D721Med (cell line): ENCODE results near the gene TRABD2A.

ENCODE experiments used
- DNase-seq: peaks from one replicate; pipeline ENCODE4 v3.0.0; 2011; ENCODE audit warnings: low spot score; ENCODE audit not compliant: insufficient read length
- FAIRE-seq: peaks from 2 replicates; lab custom pipeline; 2011; peaks lifted over from hg19 to GRCh38; lab: Jason Lieb, UNC
- TF ChIP-seq, protein P1 (sequence below): IDR thresholded peaks from 2 replicates; pipeline ENCODE4 v1.5.1; 2012; ENCODE audit warnings: mild to moderate bottlenecking, control low read depth; ENCODE audit not compliant: insufficient read depth; ENCODE audit errors: missing control alignments

The TRABD2A gene, protein sequence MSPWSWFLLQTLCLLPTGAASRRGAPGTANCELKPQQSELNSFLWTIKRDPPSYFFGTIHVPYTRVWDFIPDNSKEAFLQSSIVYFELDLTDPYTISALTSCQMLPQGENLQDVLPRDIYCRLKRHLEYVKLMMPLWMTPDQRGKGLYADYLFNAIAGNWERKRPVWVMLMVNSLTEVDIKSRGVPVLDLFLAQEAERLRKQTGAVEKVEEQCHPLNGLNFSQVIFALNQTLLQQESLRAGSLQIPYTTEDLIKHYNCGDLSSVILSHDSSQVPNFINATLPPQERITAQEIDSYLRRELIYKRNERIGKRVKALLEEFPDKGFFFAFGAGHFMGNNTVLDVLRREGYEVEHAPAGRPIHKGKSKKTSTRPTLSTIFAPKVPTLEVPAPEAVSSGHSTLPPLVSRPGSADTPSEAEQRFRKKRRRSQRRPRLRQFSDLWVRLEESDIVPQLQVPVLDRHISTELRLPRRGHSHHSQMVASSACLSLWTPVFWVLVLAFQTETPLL

GRCh38 chr2:84880645-84881521, at the start of gene TRABD2A:
TSS of gene TRABD2A (minus strand) at chr2:84881084. CDS start at chr2:84881039, 45 bp downstream.
- TF ChIP-seq, protein P1, sequence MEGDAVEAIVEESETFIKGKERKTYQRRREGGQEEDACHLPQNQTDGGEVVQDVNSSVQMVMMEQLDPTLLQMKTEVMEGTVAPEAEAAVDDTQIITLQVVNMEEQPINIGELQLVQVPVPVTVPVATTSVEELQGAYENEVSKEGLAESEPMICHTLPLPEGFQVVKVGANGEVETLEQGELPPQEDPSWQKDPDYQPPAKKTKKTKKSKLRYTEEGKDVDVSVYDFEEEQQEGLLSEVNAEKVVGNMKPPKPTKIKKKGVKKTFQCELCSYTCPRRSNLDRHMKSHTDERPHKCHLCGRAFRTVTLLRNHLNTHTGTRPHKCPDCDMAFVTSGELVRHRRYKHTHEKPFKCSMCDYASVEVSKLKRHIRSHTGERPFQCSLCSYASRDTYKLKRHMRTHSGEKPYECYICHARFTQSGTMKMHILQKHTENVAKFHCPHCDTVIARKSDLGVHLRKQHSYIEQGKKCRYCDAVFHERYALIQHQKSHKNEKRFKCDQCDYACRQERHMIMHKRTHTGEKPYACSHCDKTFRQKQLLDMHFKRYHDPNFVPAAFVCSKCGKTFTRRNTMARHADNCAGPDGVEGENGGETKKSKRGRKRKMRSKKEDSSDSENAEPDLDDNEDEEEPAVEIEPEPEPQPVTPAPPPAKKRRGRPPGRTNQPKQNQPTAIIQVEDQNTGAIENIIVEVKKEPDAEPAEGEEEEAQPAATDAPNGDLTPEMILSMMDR: no peak
- FAIRE-seq (no peak), DNase-seq (no peak)

DNA sequence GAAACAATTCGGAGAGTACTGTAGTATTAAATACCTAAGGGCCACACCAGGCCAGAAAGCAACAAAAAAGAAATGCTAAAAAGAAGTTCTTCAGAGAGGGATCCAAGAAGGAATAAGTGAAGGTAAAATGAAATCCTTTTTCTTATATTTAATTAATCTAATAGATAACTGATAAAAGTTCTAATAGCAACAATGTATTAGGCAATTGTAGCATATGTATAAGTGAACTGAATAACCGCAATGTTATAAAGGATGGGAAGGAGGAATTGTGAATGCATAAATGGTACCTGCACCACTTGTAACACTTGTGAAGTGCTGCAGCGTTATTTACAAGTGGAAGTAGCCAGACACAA, 46.4 kb upstream of the TRABD2A start:
- TF ChIP-seq, protein P1: no peak
- DNase-seq (no peak), FAIRE-seq (no peak)

- FAIRE-seq (no peak), DNase-seq (peak; percentile 21)
Observed at GRCh38 chr2:84925724-84926376, 45.0 kb upstream of the TRABD2A start.

DNA sequence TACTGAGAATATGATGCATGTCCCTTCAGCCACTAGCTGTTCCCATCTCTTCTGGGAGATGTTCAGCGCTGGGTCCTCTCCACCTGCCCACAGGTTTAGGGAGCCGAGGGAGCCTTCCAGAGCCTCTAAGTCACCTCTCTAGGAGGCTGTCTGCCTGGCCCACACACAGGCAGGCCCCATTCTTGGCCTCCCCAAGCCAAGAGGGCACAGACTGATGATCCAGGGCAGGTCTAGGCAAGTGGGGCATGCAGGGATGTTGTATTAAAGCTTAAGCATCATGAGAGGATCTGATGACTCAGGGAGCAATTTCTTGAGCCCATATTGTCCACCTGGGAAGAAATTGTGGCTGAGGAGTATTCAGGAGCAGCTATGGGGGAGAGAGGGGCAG, 44.4 kb upstream of the TRABD2A start:
- no peak for FAIRE-seq
- no peak for DNase-seq
- TF ChIP-seq, protein P1: no peak

More at GRCh38 chr2:84925724-84926376, 45.0 kb upstream of the TRABD2A start:
- TF ChIP-seq, protein P1: peak; percentile 80

DNA sequence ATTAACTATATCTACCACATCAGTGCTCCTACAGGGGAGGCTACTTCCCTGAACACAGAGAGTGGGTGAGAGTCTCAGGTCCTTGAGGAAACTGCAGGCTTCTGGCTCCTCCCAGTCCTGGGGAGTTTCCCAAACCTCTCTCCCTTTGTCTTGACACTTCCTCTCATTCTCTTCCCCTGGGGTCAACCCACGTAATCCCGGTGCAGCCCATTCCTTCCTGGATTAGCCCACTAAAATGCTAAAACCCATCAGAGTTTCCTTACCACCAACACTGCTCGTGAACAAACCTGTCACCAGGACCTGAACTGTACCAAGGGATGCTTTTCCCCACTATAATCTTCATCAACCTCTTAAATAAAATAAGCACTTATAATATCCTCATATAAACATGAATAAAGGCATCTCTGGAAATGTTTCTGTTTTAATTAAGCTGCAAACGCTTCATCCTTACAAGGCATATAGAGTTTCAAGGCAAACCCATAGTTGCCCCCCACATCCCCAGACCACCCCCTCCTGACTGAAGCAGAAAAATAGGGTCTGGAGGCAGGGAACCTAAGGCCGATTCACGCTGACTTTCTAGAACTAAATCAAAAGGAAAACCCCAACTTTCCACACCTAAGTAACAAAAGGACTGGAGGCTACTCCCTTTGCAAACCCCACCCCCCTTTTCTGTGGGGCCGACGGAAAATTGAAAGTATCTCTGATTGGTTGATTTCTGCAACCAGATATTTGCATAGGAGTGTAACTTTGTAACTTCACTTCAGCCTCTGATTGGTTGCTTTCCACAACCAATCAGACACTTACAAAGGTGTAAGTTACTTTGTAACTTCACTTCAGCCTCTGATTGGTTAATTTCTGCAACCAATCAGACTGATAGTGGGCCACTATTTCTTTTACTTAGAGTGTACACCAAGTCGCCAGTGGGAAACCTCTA, 43.6 kb upstream of the TRABD2A start:
- TF ChIP-seq, protein P1: no peak
- DNase-seq: no peak
- no peak for FAIRE-seq

- no peak for FAIRE-seq
- TF ChIP-seq, protein P1: no peak
- no peak for DNase-seq
Observed at GRCh38 chr2:84923009-84923408, 42.1 kb upstream of the TRABD2A start.
